Measurements from ENCODE around the gene EFNA5. TPM values are rescaled to one million over a fixed set of nuclear protein-coding genes. Genes with fewer than 3 reads are reported as not detected.

Gene EFNA5
- total RNA-seq, 1 experiment from 2014 or later, result 42.7 TPM

DNA sequence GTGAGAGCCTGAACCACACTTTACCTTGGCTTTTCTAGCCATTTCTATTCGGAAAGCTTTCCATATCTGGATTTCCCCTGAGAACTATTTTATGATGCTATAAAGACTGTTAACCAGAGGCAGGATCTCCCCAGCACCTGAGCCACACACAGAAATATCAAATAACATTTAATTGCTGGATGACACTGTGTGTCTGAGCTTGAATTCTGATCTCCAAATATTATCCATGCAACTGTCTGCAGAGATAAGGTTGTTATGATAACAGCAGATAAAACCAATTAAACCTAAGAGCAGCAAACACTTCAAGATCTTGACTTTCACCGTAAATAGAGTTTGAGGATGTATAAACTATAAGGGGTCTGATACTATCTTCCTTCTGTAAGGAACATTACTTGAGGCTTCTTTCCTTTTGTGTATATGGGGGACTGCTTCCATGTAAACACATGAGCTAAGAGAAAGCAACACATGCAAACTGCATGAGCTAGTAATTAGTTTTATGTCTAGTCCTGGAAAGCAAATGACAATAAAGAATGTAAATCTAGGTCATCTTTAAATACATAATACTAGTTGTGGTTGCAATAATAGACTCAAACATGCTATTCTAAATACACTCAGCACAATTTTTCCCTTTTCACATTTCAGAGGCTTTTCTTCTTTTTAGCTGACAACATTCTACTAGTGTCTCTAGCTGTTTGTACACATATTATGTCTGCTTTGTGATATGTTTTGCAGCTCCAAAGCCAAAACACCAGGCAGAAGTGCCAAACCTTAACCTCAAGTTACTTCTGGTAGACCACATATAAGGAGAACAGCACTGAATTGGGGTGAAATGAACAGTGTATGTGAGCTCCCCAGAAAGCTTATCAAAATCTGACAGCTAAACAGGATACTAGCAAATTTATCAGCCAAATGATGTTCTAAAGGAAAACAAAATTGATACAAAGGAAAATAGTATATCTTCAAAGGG is 136.5 kb downstream of the EFNA5 start:
- no peak overlapping the region for H3K27ac ChIP-seq

DNA sequence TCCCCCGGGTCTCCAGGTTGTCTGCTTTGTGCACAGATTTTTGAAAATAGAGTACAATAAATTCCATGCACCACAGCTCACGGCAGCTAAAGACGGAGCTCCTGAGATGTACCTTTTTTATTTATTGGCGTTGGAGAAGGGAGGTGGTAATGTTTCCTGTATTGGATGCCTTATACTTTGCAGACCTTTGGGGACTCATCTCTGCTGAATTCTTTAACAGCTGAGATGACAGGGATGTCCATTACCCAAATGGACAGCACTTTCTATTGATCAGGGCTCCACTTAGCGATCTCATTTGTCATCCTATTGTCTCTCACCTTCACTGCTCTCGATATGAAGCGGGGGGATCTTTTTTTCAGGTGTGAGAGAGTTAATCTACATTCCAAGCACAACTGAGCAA is 137.8 kb downstream of the EFNA5 start:
- H3K4me1 ChIP-seq (replicated peaks; ENCODE audit: insufficient read depth), result no peaks in the 10 kb centered on the region
- H4K20me1 ChIP-seq (ENCODE audit: insufficient read depth), result peaks cover 4% of the 10 kb centered on the region; the same call in 1 of the 2 replicates
- no peak overlapping the region for H2AFZ ChIP-seq
- no peak for DNase-seq
- CTCF ChIA-PET, result no interaction called here
- H3K9me3 ChIP-seq (ENCODE audit: insufficient read depth, low read depth), result no peaks in the 10 kb centered on the region
- H3F3A ChIP-seq (ENCODE audit: insufficient read depth, low read depth), result 0 out of 2 replicates have a peak, but pooled peaks cover 4% of the 10 kb centered on the region
- H3K9me2 ChIP-seq (ENCODE audit: insufficient read depth), result no peaks in the 10 kb centered on the region
- no peak overlapping the region for H3K4me3 ChIP-seq
- intact Hi-C loops (cut with micrococcal nuclease; ENCODE audit: unreplicated experiment), result no loop called here
- POLR2A ChIA-PET (ENCODE audit: unreplicated experiment), result no interaction called here
- no peak overlapping the region for H3K27ac ChIP-seq
- peaks cover 97% of the 10 kb centered on the region for H3K79me2 ChIP-seq (ENCODE audit: low read depth)
- no peaks in the 10 kb centered on the region for H3K36me3 ChIP-seq (ENCODE audit: low read depth)
- no peak for TF ChIP-seq EZH2 (IDR thresholded peaks at IDR 0.05; ENCODE audit: low read depth)
- TF ChIP-seq, protein P1, sequence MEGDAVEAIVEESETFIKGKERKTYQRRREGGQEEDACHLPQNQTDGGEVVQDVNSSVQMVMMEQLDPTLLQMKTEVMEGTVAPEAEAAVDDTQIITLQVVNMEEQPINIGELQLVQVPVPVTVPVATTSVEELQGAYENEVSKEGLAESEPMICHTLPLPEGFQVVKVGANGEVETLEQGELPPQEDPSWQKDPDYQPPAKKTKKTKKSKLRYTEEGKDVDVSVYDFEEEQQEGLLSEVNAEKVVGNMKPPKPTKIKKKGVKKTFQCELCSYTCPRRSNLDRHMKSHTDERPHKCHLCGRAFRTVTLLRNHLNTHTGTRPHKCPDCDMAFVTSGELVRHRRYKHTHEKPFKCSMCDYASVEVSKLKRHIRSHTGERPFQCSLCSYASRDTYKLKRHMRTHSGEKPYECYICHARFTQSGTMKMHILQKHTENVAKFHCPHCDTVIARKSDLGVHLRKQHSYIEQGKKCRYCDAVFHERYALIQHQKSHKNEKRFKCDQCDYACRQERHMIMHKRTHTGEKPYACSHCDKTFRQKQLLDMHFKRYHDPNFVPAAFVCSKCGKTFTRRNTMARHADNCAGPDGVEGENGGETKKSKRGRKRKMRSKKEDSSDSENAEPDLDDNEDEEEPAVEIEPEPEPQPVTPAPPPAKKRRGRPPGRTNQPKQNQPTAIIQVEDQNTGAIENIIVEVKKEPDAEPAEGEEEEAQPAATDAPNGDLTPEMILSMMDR (conservative IDR thresholded peaks at IDR 0.05), result no peak
- no peaks in the 10 kb centered on the region for H3K27me3 ChIP-seq (ENCODE audit: insufficient read depth, low read depth)
- no TSS peak for BruUV-seq (replicated peaks)
- H3K4me2 ChIP-seq, result no peak overlapping the region

More for the DNA sequence above, 136.5 kb downstream of the EFNA5 start:
- intact Hi-C loops (cut with micrococcal nuclease; ENCODE audit: unreplicated experiment), result no loop called here
- no peak for DNase-seq
- no peak for TF ChIP-seq EZH2 (IDR thresholded peaks at IDR 0.05; ENCODE audit: low read depth)
- TF ChIP-seq, protein P1 (conservative IDR thresholded peaks at IDR 0.05), result no peak
- H3K79me2 ChIP-seq (ENCODE audit: low read depth), result peaks cover 98% of the 10 kb centered on the region
- POLR2A ChIA-PET (ENCODE audit: unreplicated experiment), result interaction anchor here (0.6 kb wide), 1 partner anchor 413 kb away, joined by 13 read pairs; no protein-coding TSS in a partner anchor
- H3K9me2 ChIP-seq (ENCODE audit: insufficient read depth), result no peaks in the 10 kb centered on the region
- H3K4me1 ChIP-seq (replicated peaks; ENCODE audit: insufficient read depth), result no peaks in the 10 kb centered on the region
- no TSS peak for BruUV-seq (replicated peaks)
- H3K27me3 ChIP-seq (ENCODE audit: insufficient read depth, low read depth), result no peaks in the 10 kb centered on the region
- CTCF ChIA-PET, result interaction anchor here (0.6 kb wide), 1 partner anchor 136 kb away, joined by 3 read pairs; no protein-coding TSS in a partner anchor
- no peak overlapping the region for H2AFZ ChIP-seq
- H3K4me2 ChIP-seq, result no peak overlapping the region
- H4K20me1 ChIP-seq (ENCODE audit: insufficient read depth), result peaks cover 4% of the 10 kb centered on the region; the same call in 1 of the 2 replicates
- H3K9me3 ChIP-seq (ENCODE audit: insufficient read depth, low read depth), result no peaks in the 10 kb centered on the region
- H3K4me3 ChIP-seq, result no peak overlapping the region
- H3K36me3 ChIP-seq (ENCODE audit: low read depth), result 0 out of 2 replicates have a peak, but pooled peaks cover 8% of the 10 kb centered on the region
- H3F3A ChIP-seq (ENCODE audit: insufficient read depth, low read depth), result 0 out of 2 replicates have a peak, but pooled peaks cover 4% of the 10 kb centered on the region

DNA sequence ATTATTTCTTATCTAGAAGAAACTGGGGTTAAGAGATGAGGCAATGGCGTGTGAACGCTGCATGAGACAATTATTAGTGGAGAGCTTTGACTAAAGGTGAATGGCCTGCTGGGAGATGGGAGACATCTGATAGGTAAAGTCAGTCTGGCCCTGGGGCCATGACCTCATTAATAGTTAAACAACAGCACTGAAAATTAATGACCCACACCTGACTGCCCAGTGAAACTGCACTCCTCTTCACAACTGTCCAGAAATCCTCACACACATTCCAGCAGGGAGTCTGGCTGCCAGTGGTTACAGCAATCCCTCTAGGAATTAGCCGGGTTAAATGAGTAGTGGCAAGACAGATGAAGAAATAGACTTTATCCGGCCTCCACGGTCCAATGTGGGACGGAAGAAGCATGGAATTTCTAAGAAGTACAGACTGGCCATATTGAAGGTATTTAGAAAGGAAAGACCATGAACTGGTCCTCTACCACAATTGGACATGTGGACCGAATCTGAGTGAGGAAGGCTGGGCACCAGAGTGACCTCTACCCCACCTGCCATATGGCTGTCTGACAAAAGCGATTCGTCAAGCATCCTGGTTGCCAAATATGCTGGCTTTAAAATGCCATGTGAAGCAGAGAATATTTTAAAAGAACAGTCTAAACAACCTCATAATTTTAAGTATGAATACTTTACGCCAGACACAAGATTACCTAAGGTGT is 138.4 kb downstream of the EFNA5 start:
- BruUV-seq (replicated peaks), result no TSS peak
- Histone ChIP-seq H2AFZ (no peak overlapping the region), H4K20me1 (ENCODE audit: insufficient read depth) (peaks cover 4% of the 10 kb centered on the region; the same call in 1 of the 2 replicates), H3K9me2 (ENCODE audit: insufficient read depth) (no peaks in the 10 kb centered on the region), H3K4me3 (no peak overlapping the region), H3K27ac (no peak overlapping the region), H3K4me2 (no peak overlapping the region), H3K79me2 (ENCODE audit: low read depth) (peaks cover 97% of the 10 kb centered on the region), H3K27me3 (ENCODE audit: insufficient read depth, low read depth) (no peaks in the 10 kb centered on the region), H3K9me3 (ENCODE audit: insufficient read depth, low read depth) (no peaks in the 10 kb centered on the region), H3F3A (ENCODE audit: insufficient read depth, low read depth) (0 out of 2 replicates have a peak, but pooled peaks cover 4% of the 10 kb centered on the region), H3K36me3 (ENCODE audit: low read depth) (no peaks in the 10 kb centered on the region), H3K4me1 (replicated peaks; ENCODE audit: insufficient read depth) (no peaks in the 10 kb centered on the region)
- DNase-seq, result no peak
- ChIA-PET POLR2A (ENCODE audit: unreplicated experiment) (no interaction called here), CTCF (no interaction called here)
- TF ChIP-seq, protein P1 (conservative IDR thresholded peaks at IDR 0.05), result no peak
- no peak for TF ChIP-seq EZH2 (IDR thresholded peaks at IDR 0.05; ENCODE audit: low read depth)
- intact Hi-C loops (cut with micrococcal nuclease; ENCODE audit: unreplicated experiment), result no loop called here

All from PC-9 (cell line).